Activated CD4-positive, alpha-beta T cell treated with anti-CD3 and anti-CD28 coated beads, Interleukin-2, amount 10 ng/mL, durations not matched to agents 7 days and 5 days (primary cell): ENCODE results near the gene HCLS1. TPM values are rescaled to one million over a fixed set of nuclear protein-coding genes. Genes with fewer than 3 reads are reported as not detected.
"Not testable (repeated sequence)": the region's sequence is repeated elsewhere in the genome, so short reads cannot be mapped to it uniquely, and the experiment has no call there.

Experiments used
- CTCF ChIA-PET: fragments of 350-600 bp; sonication (Branson Sonifier 250); formaldehyde crosslinking; loops from one replicate; lab custom pipeline; 2021; ENCODE audit warnings: antibody characterized with exemption; lab: Charles Lee
- POLR2A ChIA-PET: fragments of 350-600 bp; sonication (Branson Sonifier 250); formaldehyde crosslinking; loops from one replicate; lab custom pipeline; 2021; ENCODE audit warnings: antibody characterized with exemption; lab: Charles Lee
- DNase-seq: peaks from one replicate; pipeline ENCODE4 v3.0.0-alpha.2; 2020
- H3K27ac Mint-ChIP-seq: one replicate; pipeline ENCODE4 v1.8.0; 2021; ENCODE audit warnings: mild to moderate bottlenecking, moderate library complexity, mixed read lengths
- H3K27me3 Mint-ChIP-seq: one replicate; pipeline ENCODE4 v1.8.0; 2021; ENCODE audit warnings: mixed read lengths
- H3K36me3 Mint-ChIP-seq: one replicate; pipeline ENCODE4 v1.8.0; 2021; ENCODE audit warnings: low read depth, mixed read lengths
- H3K4me1 Mint-ChIP-seq: one replicate; pipeline ENCODE4 v1.8.0; 2021; ENCODE audit warnings: mixed read lengths
- H3K4me3 Mint-ChIP-seq: one replicate; pipeline ENCODE4 v1.8.0; 2021; ENCODE audit warnings: mild to moderate bottlenecking, moderate library complexity, mixed read lengths
- H3K9me3 Mint-ChIP-seq: one replicate; pipeline ENCODE4 v1.8.0; 2021; ENCODE audit warnings: mixed read lengths
- total RNA-seq, 2 experiments: library from RNA; stranded (reverse); gene quantifications; one replicate each; pipeline ENCODE4 v1.2.3, GENCODE V29; 2021

The HCLS1 gene
- total RNA-seq, 2 experiments from 2014 or later = 339 to 350 TPM

DNA sequence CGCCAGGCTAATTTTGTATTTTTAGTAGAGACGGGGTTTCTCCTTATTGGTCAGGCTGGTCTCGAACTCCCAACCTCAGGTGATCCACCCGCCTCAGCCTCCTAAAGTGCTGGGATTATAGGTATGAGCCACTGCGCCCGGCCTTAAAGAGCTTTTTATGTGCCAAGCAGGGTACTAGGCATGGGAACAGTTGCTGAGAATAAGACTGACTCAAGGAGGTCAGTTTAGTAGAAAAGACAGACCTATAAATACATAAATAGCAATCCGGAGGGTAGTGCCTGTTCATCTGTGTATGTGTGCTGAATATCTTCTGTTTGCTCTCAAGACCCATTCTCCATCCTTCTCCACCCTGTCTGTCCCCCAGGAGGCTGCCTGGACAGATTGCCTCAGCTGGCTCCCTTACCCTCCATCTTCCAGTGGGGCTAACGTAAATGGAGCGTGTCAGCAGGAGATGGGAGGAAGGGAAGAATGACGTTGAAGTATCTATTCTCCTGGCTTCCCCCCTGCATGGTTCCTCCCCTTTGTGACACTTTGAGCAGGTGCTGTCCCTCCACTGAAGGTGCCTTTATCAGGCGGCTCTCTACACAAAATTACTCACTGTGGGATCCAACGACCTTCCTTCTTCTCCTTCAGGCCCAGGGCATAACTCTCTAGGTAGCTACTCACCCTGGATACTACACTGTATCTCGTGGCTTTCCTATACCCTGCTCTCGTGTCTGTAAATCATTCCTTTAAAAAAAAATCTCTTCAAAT is 36.4 kb downstream of the HCLS1 start:
- H3K4me3 Mint-ChIP-seq = no peak overlapping the region
- ChIA-PET CTCF (interaction anchor here (0.6 kb wide), 1 partner anchor 118 kb away, joined by 3 read pairs; no protein-coding TSS in a partner anchor), POLR2A (no interaction called here)
- DNase-seq = no peak
- no peaks in the 10 kb centered on the region for H3K4me1 Mint-ChIP-seq
- H3K27me3 Mint-ChIP-seq = peaks cover 7% of the 10 kb centered on the region
- H3K36me3 Mint-ChIP-seq = peaks cover 8% of the 10 kb centered on the region
- H3K27ac Mint-ChIP-seq = no peak overlapping the region
- H3K9me3 Mint-ChIP-seq = no peaks in the 10 kb centered on the region

- Mint-ChIP-seq H3K27ac (no peak overlapping the region), H3K27me3 (peaks cover 7% of the 10 kb centered on the region)
- POLR2A ChIA-PET = no interaction called here
Measured at GRCh38 chr3:121621491-121621890, 39.2 kb downstream of the HCLS1 start.

GRCh38 chr3:121619691-121620090 is 41.0 kb downstream of the HCLS1 start:
- H3K4me3 Mint-ChIP-seq = no peak overlapping the region
- no peak overlapping the region for H3K27ac Mint-ChIP-seq
- no peak for DNase-seq
- no peaks in the 10 kb centered on the region for H3K36me3 Mint-ChIP-seq
- no peaks in the 10 kb centered on the region for H3K9me3 Mint-ChIP-seq
- H3K4me1 Mint-ChIP-seq = no peaks in the 10 kb centered on the region
- peaks cover 7% of the 10 kb centered on the region for H3K27me3 Mint-ChIP-seq
- POLR2A ChIA-PET = no interaction called here
- CTCF ChIA-PET = no interaction called here

More at GRCh38 chr3:121621491-121621890, 39.2 kb downstream of the HCLS1 start:
- CTCF ChIA-PET = interaction anchor here (0.6 to 1.2 kb wide), 2 partner anchors 161 to 174 kb away, joined by 3 read pairs; no protein-coding TSS in a partner anchor
- H3K9me3 Mint-ChIP-seq = no peaks in the 10 kb centered on the region
- no peak overlapping the region for H3K4me3 Mint-ChIP-seq
- no peak for DNase-seq
- H3K4me1 Mint-ChIP-seq = no peaks in the 10 kb centered on the region
- no peaks in the 10 kb centered on the region for H3K36me3 Mint-ChIP-seq

- ChIA-PET CTCF (no interaction called here), POLR2A (no interaction called here)
- no peaks in the 10 kb centered on the region for H3K27me3 Mint-ChIP-seq
- H3K4me1 Mint-ChIP-seq = no peaks in the 10 kb centered on the region
- H3K4me3 Mint-ChIP-seq = no peak overlapping the region
- DNase-seq = no peak
- no peaks in the 10 kb centered on the region for H3K36me3 Mint-ChIP-seq
- no peak overlapping the region for H3K27ac Mint-ChIP-seq
- H3K9me3 Mint-ChIP-seq = no peaks in the 10 kb centered on the region
Measured at GRCh38 chr3:121606106-121606505, 54.6 kb downstream of the HCLS1 start.

DNA sequence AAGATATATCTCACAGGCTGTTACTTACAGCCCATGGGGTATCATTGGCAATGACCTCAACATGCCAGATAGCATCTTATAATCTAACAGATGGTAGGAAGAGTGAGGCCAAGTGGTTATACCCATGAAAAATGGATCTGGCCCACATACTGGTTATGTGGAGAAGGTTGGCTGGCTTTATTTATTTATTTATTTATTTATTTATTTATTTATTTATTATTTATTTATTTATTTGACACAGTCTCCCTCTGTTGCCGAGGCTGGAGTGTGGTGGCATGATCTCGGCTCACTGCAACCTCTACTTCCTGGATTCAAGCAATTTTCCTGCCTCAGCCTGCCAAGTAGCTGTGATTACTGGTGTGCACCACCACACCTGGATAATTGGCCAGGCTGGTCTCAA is 55.9 kb downstream of the HCLS1 start:
- H3K36me3 Mint-ChIP-seq = no peaks in the 10 kb centered on the region
- no peak overlapping the region for H3K4me3 Mint-ChIP-seq
- ChIA-PET POLR2A (no interaction called here), CTCF (interaction anchor here (0.6 kb wide), 1 partner anchor 12 kb away, joined by 5 read pairs; no protein-coding TSS in a partner anchor)
- no peaks in the 10 kb centered on the region for H3K9me3 Mint-ChIP-seq
- no peaks in the 10 kb centered on the region for H3K27me3 Mint-ChIP-seq
- H3K4me1 Mint-ChIP-seq = no peaks in the 10 kb centered on the region
- DNase-seq = no peak
- H3K27ac Mint-ChIP-seq = no peak overlapping the region

DNA sequence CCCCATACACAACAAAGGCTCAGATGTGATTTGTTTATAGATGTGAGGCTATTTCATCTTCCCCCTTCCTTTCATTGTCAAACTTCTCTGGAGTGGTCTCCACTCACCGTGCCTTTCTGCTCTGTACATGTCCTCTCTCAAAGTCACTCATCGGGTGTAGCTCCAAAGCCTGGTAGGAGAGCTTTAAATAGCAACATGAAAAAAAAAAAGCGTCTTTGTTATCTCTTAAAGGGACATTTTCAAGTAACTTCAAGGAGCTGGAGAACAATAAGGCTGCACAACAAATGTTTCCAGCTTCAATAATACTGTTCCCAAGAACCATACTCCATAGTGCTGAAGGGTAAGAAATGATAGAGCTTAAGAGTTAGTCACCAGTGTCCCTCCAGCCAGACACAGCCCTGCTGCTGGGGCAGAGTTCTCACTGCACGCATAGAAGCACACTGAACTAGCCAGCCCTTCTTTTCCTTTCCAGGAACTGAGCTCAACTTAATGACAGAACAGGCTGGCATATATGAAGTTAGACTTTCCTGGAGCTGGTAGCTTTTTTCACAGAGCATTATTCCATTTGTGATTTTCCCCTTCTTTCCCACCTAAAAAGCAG is 59.4 kb downstream of the HCLS1 start:
- H3K27ac Mint-ChIP-seq = no peak overlapping the region

DNA sequence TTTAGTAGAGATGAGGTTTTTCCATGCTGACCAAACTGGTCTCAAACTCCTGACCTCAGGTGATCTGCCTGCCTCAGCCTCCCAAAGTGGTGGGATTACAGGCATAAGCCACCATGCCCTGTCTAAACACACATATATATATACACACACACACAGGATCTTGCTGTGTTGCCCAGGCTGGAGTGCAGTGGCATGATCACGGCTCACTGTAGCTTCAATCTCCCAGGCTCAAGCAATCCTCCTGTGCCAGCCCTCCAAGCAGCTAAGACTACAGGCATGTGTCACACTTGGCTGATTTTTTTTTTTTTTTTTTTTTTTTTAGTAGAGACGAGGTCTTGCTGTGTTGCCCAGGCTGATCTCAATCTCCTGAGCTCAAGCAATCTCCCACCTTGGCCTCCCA is 60.8 kb downstream of the HCLS1 start:
- not testable (repeated sequence) for H3K36me3 Mint-ChIP-seq, DNase-seq, H3K27ac Mint-ChIP-seq

More for the DNA sequence above, 59.4 kb downstream of the HCLS1 start:
- Mint-ChIP-seq H3K36me3 (no peaks in the 10 kb centered on the region), H3K27me3 (no peaks in the 10 kb centered on the region), H3K4me3 (no peak overlapping the region), H3K4me1 (no peaks in the 10 kb centered on the region), H3K9me3 (no peaks in the 10 kb centered on the region)
- no peak for DNase-seq
- ChIA-PET POLR2A (interaction anchor here (0.7 kb wide), 1 partner anchor 9 kb away, joined by 5 read pairs; no protein-coding TSS in a partner anchor), CTCF (interaction anchor here (1.3 kb wide), 1 partner anchor 12 kb away, joined by 10 read pairs; no protein-coding TSS in a partner anchor)

DNA sequence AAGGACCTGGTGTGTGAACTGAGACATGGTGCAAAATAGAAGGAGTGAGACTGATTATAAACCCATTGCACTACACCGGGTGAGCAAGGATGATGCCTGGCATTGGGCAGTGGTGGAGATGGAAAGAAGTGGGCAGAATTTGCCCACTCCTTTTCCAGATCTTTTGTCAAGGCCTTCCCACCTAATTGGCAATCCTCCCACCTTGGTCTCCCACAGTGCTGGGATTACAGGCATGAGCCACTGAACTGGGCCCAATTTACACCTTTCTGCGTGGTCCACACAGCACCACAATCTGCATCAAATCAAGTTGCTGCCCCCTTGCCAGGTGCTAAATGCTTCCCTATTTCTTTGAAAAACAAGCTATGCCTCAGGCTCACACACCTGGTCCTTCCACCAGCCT is 62.1 kb downstream of the HCLS1 start:
- no peaks in the 10 kb centered on the region for H3K4me1 Mint-ChIP-seq
- no peak overlapping the region for H3K4me3 Mint-ChIP-seq
- no peaks in the 10 kb centered on the region for H3K36me3 Mint-ChIP-seq
- DNase-seq = no peak
- no peaks in the 10 kb centered on the region for H3K27me3 Mint-ChIP-seq
- CTCF ChIA-PET = no interaction called here
- POLR2A ChIA-PET = no interaction called here
- H3K27ac Mint-ChIP-seq = no peak overlapping the region
- H3K9me3 Mint-ChIP-seq = no peaks in the 10 kb centered on the region

More for the DNA sequence above, 60.8 kb downstream of the HCLS1 start:
- CTCF ChIA-PET = interaction anchor here (0.6 to 0.7 kb wide), 2 partner anchors 59 to 881 kb away, joined by 3 to 4 read pairs; no protein-coding TSS in a partner anchor
- H3K4me3 Mint-ChIP-seq, POLR2A ChIA-PET, H3K4me1 Mint-ChIP-seq, H3K27me3 Mint-ChIP-seq, H3K9me3 Mint-ChIP-seq: not testable (repeated sequence)

DNA sequence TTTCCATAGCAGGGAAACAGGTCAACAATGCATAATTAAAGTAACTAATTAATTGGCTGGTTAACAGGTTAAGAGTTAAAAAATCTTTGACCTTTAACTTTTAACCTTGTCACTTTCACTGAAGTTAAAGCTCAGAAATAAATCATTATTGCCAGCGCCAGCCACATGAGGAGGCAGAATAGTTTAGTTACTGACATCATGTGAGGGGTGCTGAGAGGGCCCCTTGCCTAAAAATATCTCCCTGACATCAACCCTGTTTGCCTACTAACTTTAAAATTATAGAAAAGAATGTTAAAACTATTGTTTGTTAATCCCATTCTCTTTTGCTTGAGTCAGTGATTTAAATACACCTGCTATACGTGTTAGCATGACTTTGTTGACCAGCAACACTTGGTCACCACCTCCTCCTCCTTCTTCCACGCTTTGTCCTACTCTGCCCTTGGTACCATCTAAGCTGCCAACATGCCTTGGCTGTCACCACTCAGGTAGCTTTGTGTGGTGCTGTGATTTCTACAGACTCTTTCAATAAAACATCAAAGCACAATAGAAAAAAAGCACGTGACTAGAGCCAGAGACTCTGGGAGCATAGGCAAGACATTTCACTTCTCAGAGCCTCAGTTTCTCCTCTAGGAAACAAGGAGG is 64.8 kb downstream of the HCLS1 start:
- ChIA-PET POLR2A (no interaction called here), CTCF (no interaction called here)
- H3K4me1 Mint-ChIP-seq = no peaks in the 10 kb centered on the region

DNA sequence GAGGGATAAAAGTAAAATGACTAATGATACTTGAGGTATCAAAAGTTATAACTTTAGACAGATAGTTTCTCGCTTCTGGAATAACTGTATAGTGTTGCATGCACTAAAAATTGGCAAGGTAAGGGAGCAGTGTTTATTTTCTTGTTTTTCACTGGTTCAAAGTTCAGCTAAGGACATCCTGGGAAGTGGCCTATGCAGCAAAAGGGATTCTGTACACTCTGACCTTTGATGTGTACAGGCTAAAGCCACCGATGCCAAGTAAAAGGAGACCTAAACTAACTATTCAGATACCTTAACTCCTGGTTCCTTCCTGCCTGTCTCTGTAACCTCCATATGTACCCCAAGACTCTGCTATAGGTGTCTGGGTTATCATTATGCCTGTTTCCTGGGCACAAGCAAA is 65.9 kb downstream of the HCLS1 start:
- no peaks in the 10 kb centered on the region for H3K9me3 Mint-ChIP-seq

More for the DNA sequence above, 64.8 kb downstream of the HCLS1 start:
- Mint-ChIP-seq H3K27ac (no peak overlapping the region), H3K36me3 (no peaks in the 10 kb centered on the region), H3K9me3 (no peaks in the 10 kb centered on the region), H3K27me3 (peaks cover 2% of the 10 kb centered on the region), H3K4me3 (no peak overlapping the region)
- DNase-seq = no peak

GRCh38 chr3:121593806-121594205 is 66.9 kb downstream of the HCLS1 start:
- POLR2A ChIA-PET, H3K9me3 Mint-ChIP-seq, CTCF ChIA-PET, DNase-seq, H3K4me3 Mint-ChIP-seq, H3K27me3 Mint-ChIP-seq, H3K4me1 Mint-ChIP-seq, H3K36me3 Mint-ChIP-seq, H3K27ac Mint-ChIP-seq: not testable (repeated sequence)

More for the DNA sequence above, 65.9 kb downstream of the HCLS1 start:
- Mint-ChIP-seq H3K36me3 (no peaks in the 10 kb centered on the region), H3K27me3 (peaks cover 2% of the 10 kb centered on the region), H3K27ac (no peak overlapping the region), H3K4me3 (no peak overlapping the region), H3K4me1 (no peaks in the 10 kb centered on the region)
- ChIA-PET POLR2A (no interaction called here), CTCF (no interaction called here)
- no peak for DNase-seq

- Mint-ChIP-seq H3K4me3 (no peak within 1 kb of the TSS), H3K9me3 (no peaks in the 10 kb centered on the region), H3K36me3 (no peaks in the 10 kb centered on the region), H3K27ac (no peak within 1 kb of the TSS), H3K27me3 (peaks cover 2% of the 10 kb centered on the region), H3K4me1 (no peaks in the 10 kb centered on the region)
- ChIA-PET POLR2A (no interaction called here), CTCF (interaction anchor here (0.6 kb wide), 2 partner anchors 12 to 40 kb away, joined by 3 to 5 read pairs; no protein-coding TSS in a partner anchor)
- no peak for DNase-seq
Measured at GRCh38 chr3:121592856-121593702, 67.6 kb downstream of the HCLS1 start, which contains the start of gene FBXO40. TSS of gene FBXO40 (plus strand) at chr3:121593379. CDS start at chr3:121620576, 27,197 bp downstream.
